ENCODE measurements around the gene LCNL1.

DNA sequence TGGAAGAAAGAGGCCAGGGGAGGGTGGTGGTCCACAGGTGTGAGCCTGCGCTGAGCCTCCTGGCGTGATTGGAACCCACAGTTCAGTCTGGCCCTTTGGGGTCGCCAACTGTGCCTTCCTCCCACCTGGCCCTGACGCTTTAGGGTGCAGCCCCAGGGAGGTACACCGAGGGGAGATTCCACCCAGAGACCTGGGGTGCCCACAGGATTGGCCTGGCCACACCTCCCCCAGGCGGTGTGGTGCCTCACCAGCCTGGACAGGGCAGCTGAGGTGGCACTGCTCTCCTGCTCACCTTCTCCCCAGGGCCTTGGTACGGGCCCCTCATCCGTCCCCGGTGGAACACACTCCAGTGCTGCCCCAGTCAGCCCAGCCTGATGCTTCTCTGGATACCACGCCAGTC, 14.6 kb downstream of the LCNL1 start:
- TF ChIP-seq CTCF (CRISPR knock-in tag; IDR thresholded peaks at IDR 0.05) (no peak), ZFX (CRISPR knock-in tag; IDR thresholded peaks at IDR 0.05; ENCODE audit: low read depth) (no peak), U2AF2 (IDR thresholded peaks at IDR 0.05; ENCODE audit: low read depth, low read length) (no peak), ZNF510 (CRISPR knock-in tag; IDR thresholded peaks at IDR 0.05; ENCODE audit: low read depth) (no peak)
- TF ChIP-seq, protein P1, sequence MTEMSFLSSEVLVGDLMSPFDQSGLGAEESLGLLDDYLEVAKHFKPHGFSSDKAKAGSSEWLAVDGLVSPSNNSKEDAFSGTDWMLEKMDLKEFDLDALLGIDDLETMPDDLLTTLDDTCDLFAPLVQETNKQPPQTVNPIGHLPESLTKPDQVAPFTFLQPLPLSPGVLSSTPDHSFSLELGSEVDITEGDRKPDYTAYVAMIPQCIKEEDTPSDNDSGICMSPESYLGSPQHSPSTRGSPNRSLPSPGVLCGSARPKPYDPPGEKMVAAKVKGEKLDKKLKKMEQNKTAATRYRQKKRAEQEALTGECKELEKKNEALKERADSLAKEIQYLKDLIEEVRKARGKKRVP (CRISPR knock-in tag; IDR thresholded peaks at IDR 0.05) = no peak
